ENCODE measurements around the gene ASCC1.

ASCC1 gene

GRCh38 chr10:72243822-72244437, 27.9 kb upstream of the ASCC1 start:
- Histone ChIP-seq H3K56ac (ENCODE audit: low read length) (peak overlapping the region; percentile 9), H3K23ac (ENCODE audit: low read length) (no peak overlapping the region), H3K4me1 (ENCODE audit: control insufficient read depth, low read depth, low read length) (peaks cover 15% of the 10 kb centered on the region), H4K5ac (ENCODE audit: low read length) (peak overlapping the region; percentile 52), H3K9ac (ENCODE audit: low read length) (no peak overlapping the region), H3K79me2 (ENCODE audit: control insufficient read depth, insufficient read depth, low read length) (no peaks in the 10 kb centered on the region), H3K27ac (ENCODE audit: low read depth, low read length) (no peak overlapping the region), H3K4ac (ENCODE audit: low read depth, low read length) (no peak overlapping the region), H2BK120ac (ENCODE audit: low read depth, low read length) (no peak overlapping the region), H3K27me3 (ENCODE audit: insufficient read depth, low read length, poor library complexity) (no peaks in the 10 kb centered on the region), H2BK5ac (ENCODE audit: low read length) (peak overlapping the region; percentile 58), H3K79me1 (ENCODE audit: low read length) (no peaks in the 10 kb centered on the region), H3K4me3 (ENCODE audit: low read length) (no peak overlapping the region), H4K8ac (ENCODE audit: low read depth, low read length) (no peak overlapping the region), H2BK15ac (replicated peaks; ENCODE audit: low read depth) (no peak overlapping the region), H3K4me2 (ENCODE audit: low read length) (no peak overlapping the region), H3K36me3 (ENCODE audit: control insufficient read depth, insufficient read depth, low read length) (no peaks in the 10 kb centered on the region), H2AK5ac (ENCODE audit: low read length) (peak overlapping the region; percentile 35), H3K18ac (ENCODE audit: low read length) (no peak overlapping the region)
- DNase-seq, result no peak
- WGBS (ENCODE audit: extremely low coverage, insufficient coverage, low lambda C conversion rate), result no CpG with 5 or more reads among the region's 11 CpGs

DNA sequence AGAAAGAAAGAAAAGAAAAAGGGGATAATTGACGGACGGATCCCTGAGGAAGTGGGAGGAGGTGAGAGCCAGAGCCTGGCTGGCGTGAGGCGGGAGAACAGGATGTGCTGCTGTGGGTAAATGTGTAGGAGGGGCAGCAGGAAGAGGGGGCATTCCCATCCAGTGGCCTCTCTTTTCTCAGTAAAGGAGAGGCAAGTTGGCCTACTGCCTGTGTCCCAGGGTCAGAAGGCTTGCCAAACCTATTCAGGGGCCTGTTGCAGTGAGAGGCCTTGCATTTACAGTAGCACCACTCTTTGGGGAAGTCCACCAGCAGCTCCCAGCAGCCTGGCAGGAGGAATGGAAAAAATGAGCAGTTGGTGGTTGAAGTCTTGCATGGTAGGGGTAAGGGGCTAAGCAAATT, 26.6 kb upstream of the ASCC1 start:
- Histone ChIP-seq H2BK15ac (replicated peaks; ENCODE audit: low read depth) (no peak overlapping the region), H4K5ac (ENCODE audit: low read length) (no peak overlapping the region), H3K79me2 (ENCODE audit: control insufficient read depth, insufficient read depth, low read length) (no peaks in the 10 kb centered on the region), H3K4me3 (ENCODE audit: low read length) (no peak overlapping the region), H3K36me3 (ENCODE audit: control insufficient read depth, insufficient read depth, low read length) (no peaks in the 10 kb centered on the region), H3K79me1 (ENCODE audit: low read length) (no peaks in the 10 kb centered on the region), H3K23ac (ENCODE audit: low read length) (no peak overlapping the region), H3K27me3 (ENCODE audit: insufficient read depth, low read length, poor library complexity) (no peaks in the 10 kb centered on the region), H4K8ac (ENCODE audit: low read depth, low read length) (no peak overlapping the region), H2BK120ac (ENCODE audit: low read depth, low read length) (no peak overlapping the region), H2AK5ac (ENCODE audit: low read length) (no peak overlapping the region), H3K18ac (ENCODE audit: low read length) (no peak overlapping the region), H3K4me1 (ENCODE audit: control insufficient read depth, low read depth, low read length) (peaks cover 8% of the 10 kb centered on the region), H3K4ac (ENCODE audit: low read depth, low read length) (peak overlapping the region; percentile 49), H2BK5ac (ENCODE audit: low read length) (no peak overlapping the region), H3K4me2 (ENCODE audit: low read length) (no peak overlapping the region), H3K27ac (ENCODE audit: low read depth, low read length) (no peak overlapping the region), H3K9ac (ENCODE audit: low read length) (peak overlapping the region; percentile 4), H3K56ac (ENCODE audit: low read length) (peak overlapping the region; percentile 47)
- peak; percentile 69 for DNase-seq
- no CpG with 5 or more reads among the region's 4 CpGs for WGBS (ENCODE audit: extremely low coverage, insufficient coverage, low lambda C conversion rate)

DNA sequence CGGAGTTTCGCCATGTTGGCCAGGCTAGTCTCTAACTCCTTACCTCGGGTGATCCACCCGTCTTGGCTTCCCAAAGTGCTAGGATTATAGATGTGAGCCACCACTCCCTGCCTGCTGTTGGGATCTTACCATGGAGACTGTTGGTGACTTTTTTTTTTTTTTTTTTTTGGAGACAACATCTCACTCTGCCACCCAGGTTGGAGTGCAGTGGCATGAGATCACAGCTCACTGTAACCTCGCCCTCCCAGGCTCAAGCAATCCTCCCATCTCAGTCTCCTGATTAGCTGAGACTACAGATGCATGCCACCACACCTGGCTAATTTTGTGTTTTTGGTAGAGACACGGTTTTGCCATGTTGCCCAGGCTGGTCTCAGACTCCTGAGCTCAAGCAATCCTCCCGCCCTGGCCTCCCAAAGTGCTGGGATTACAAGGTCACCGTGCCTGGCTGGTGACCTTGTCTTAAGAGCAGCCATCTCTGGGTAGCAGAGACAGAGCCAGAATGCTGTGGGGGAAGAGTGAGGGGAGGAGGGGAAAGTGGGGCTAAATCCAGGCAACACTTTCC, 25.7 kb upstream of the ASCC1 start:
- WGBS (ENCODE audit: extremely low coverage, insufficient coverage, low lambda C conversion rate), result no CpG with 5 or more reads among the region's 8 CpGs
- H4K5ac ChIP-seq (ENCODE audit: low read length), result no peak overlapping the region

GRCh38 chr10:72240371-72240770, 24.3 kb upstream of the ASCC1 start:
- Histone ChIP-seq H2BK120ac (ENCODE audit: low read depth, low read length) (no peak overlapping the region), H3K23ac (ENCODE audit: low read length) (no peak overlapping the region), H3K4ac (ENCODE audit: low read depth, low read length) (no peak overlapping the region), H3K36me3 (ENCODE audit: control insufficient read depth, insufficient read depth, low read length) (no peaks in the 10 kb centered on the region), H3K79me2 (ENCODE audit: control insufficient read depth, insufficient read depth, low read length) (no peaks in the 10 kb centered on the region), H4K8ac (ENCODE audit: low read depth, low read length) (no peak overlapping the region), H3K9ac (ENCODE audit: low read length) (no peak overlapping the region), H4K5ac (ENCODE audit: low read length) (no peak overlapping the region), H2BK15ac (replicated peaks; ENCODE audit: low read depth) (no peak overlapping the region), H2BK5ac (ENCODE audit: low read length) (no peak overlapping the region), H3K27ac (ENCODE audit: low read depth, low read length) (no peak overlapping the region), H3K56ac (ENCODE audit: low read length) (no peak overlapping the region), H3K4me1 (ENCODE audit: control insufficient read depth, low read depth, low read length) (peaks cover 8% of the 10 kb centered on the region), H3K79me1 (ENCODE audit: low read length) (no peaks in the 10 kb centered on the region), H3K4me2 (ENCODE audit: low read length) (no peak overlapping the region), H3K4me3 (ENCODE audit: low read length) (no peak overlapping the region), H2AK5ac (ENCODE audit: low read length) (no peak overlapping the region), H3K18ac (ENCODE audit: low read length) (no peak overlapping the region), H3K27me3 (ENCODE audit: insufficient read depth, low read length, poor library complexity) (no peaks in the 10 kb centered on the region)
- WGBS (ENCODE audit: extremely low coverage, insufficient coverage, low lambda C conversion rate), result no CpG with 5 or more reads among the region's 7 CpGs
- no peak for DNase-seq

More for the DNA sequence above, 25.7 kb upstream of the ASCC1 start:
- Histone ChIP-seq H2BK120ac (ENCODE audit: low read depth, low read length) (no peak overlapping the region), H3K9ac (ENCODE audit: low read length) (no peak overlapping the region), H4K8ac (ENCODE audit: low read depth, low read length) (no peak overlapping the region), H3K27me3 (ENCODE audit: insufficient read depth, low read length, poor library complexity) (no peaks in the 10 kb centered on the region), H3K36me3 (ENCODE audit: control insufficient read depth, insufficient read depth, low read length) (no peaks in the 10 kb centered on the region), H3K79me1 (ENCODE audit: low read length) (no peaks in the 10 kb centered on the region), H3K18ac (ENCODE audit: low read length) (no peak overlapping the region), H3K79me2 (ENCODE audit: control insufficient read depth, insufficient read depth, low read length) (no peaks in the 10 kb centered on the region), H3K27ac (ENCODE audit: low read depth, low read length) (no peak overlapping the region), H3K4me2 (ENCODE audit: low read length) (no peak overlapping the region), H3K23ac (ENCODE audit: low read length) (no peak overlapping the region), H2AK5ac (ENCODE audit: low read length) (peak overlapping the region; percentile 4), H2BK5ac (ENCODE audit: low read length) (no peak overlapping the region), H3K4ac (ENCODE audit: low read depth, low read length) (no peak overlapping the region), H3K56ac (ENCODE audit: low read length) (no peak overlapping the region), H3K4me3 (ENCODE audit: low read length) (no peak overlapping the region), H3K4me1 (ENCODE audit: control insufficient read depth, low read depth, low read length) (peaks cover 8% of the 10 kb centered on the region), H2BK15ac (replicated peaks; ENCODE audit: low read depth) (no peak overlapping the region)
- DNase-seq, result no peak

DNA sequence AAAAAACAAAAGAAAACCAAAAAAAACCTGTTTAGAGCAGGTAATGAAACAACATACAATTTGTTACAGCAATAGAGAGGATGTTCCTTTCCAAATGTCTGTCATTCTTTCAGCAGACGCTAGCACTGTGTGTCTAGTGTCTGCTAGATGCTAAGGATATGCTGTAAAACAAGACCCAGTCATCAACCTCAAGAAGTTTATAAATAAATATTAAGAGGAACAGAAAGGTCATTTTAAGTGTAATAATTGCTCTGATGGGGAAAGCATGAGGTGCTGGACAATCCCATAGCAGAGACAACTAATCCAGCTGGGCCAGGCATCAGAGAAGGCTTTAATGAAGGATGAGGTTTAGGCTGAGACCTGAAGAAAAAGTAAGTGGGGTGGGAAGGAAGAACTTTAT, 23.3 kb upstream of the ASCC1 start:
- no peak overlapping the region for H2AK5ac ChIP-seq (ENCODE audit: low read length)
- WGBS (ENCODE audit: extremely low coverage, insufficient coverage, low lambda C conversion rate), result no CpG with 5 or more reads among the region's 1 CpG
- no peak overlapping the region for H3K56ac ChIP-seq (ENCODE audit: low read length)
- H2BK120ac ChIP-seq (ENCODE audit: low read depth, low read length), result no peak overlapping the region
- no peak overlapping the region for H2BK5ac ChIP-seq (ENCODE audit: low read length)
- H3K27me3 ChIP-seq (ENCODE audit: insufficient read depth, low read length, poor library complexity), result no peaks in the 10 kb centered on the region
- no peak overlapping the region for H3K4me3 ChIP-seq (ENCODE audit: low read length)
- peaks cover 5% of the 10 kb centered on the region for H3K4me1 ChIP-seq (ENCODE audit: control insufficient read depth, low read depth, low read length)
- H3K79me2 ChIP-seq (ENCODE audit: control insufficient read depth, insufficient read depth, low read length), result no peaks in the 10 kb centered on the region
- H3K18ac ChIP-seq (ENCODE audit: low read length), result no peak overlapping the region
- no peak overlapping the region for H3K27ac ChIP-seq (ENCODE audit: low read depth, low read length)
- DNase-seq, result no peak
- no peaks in the 10 kb centered on the region for H3K79me1 ChIP-seq (ENCODE audit: low read length)
- no peak overlapping the region for H3K9ac ChIP-seq (ENCODE audit: low read length)
- no peak overlapping the region for H3K4me2 ChIP-seq (ENCODE audit: low read length)
- no peak overlapping the region for H3K4ac ChIP-seq (ENCODE audit: low read depth, low read length)
- H4K8ac ChIP-seq (ENCODE audit: low read depth, low read length), result no peak overlapping the region
- no peak overlapping the region for H3K23ac ChIP-seq (ENCODE audit: low read length)
- H2BK15ac ChIP-seq (replicated peaks; ENCODE audit: low read depth), result no peak overlapping the region
- H3K36me3 ChIP-seq (ENCODE audit: control insufficient read depth, insufficient read depth, low read length), result peaks cover 1% of the 10 kb centered on the region
- H4K5ac ChIP-seq (ENCODE audit: low read length), result no peak overlapping the region
